ENCODE results near the gene PRR3.

- no peak for TF ChIP-seq CTCF (IDR thresholded peaks at IDR 0.05 in 2 of 3, conservative IDR thresholded peaks at IDR 0.05 in 1 of 3; ENCODE audit: insufficient read depth in 2 of 3, low read depth in 1 of 3, low read length in 3 of 3)
- TF ChIP-seq, protein P1, sequence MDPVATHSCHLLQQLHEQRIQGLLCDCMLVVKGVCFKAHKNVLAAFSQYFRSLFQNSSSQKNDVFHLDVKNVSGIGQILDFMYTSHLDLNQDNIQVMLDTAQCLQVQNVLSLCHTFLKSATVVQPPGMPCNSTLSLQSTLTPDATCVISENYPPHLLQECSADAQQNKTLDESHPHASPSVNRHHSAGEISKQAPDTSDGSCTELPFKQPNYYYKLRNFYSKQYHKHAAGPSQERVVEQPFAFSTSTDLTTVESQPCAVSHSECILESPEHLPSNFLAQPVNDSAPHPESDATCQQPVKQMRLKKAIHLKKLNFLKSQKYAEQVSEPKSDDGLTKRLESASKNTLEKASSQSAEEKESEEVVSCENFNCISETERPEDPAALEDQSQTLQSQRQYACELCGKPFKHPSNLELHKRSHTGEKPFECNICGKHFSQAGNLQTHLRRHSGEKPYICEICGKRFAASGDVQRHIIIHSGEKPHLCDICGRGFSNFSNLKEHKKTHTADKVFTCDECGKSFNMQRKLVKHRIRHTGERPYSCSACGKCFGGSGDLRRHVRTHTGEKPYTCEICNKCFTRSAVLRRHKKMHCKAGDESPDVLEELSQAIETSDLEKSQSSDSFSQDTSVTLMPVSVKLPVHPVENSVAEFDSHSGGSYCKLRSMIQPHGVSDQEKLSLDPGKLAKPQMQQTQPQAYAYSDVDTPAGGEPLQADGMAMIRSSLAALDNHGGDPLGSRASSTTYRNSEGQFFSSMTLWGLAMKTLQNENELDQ (CRISPR knock-in tag; IDR thresholded peaks at IDR 0.05; ENCODE audit: borderline replicate concordance): no peak
- no peak for TF ChIP-seq ELF4 (CRISPR knock-in tag; IDR thresholded peaks at IDR 0.05)
- TF ChIP-seq TFE3 (CRISPR knock-in tag; IDR thresholded peaks at IDR 0.05): no peak
- TF ChIP-seq BRCA1 (IDR thresholded peaks at IDR 0.05): no peak
- no peak for TF ChIP-seq BRCA1 (CRISPR knock-in tag; IDR thresholded peaks at IDR 0.05)
- no peak for TF ChIP-seq GATA2 (CRISPR knock-in tag; IDR thresholded peaks at IDR 0.05)
- TF ChIP-seq FOXK1 (CRISPR knock-in tag; IDR thresholded peaks at IDR 0.05; ENCODE audit: borderline replicate concordance): no peak
- no peak for TF ChIP-seq FOS (IDR thresholded peaks at IDR 0.05; ENCODE audit: extremely low read depth, insufficient read length)
- TF ChIP-seq TCF7L2 (IDR thresholded peaks at IDR 0.05; ENCODE audit: low read depth, low read length): no peak
- TF ChIP-seq, protein P2, sequence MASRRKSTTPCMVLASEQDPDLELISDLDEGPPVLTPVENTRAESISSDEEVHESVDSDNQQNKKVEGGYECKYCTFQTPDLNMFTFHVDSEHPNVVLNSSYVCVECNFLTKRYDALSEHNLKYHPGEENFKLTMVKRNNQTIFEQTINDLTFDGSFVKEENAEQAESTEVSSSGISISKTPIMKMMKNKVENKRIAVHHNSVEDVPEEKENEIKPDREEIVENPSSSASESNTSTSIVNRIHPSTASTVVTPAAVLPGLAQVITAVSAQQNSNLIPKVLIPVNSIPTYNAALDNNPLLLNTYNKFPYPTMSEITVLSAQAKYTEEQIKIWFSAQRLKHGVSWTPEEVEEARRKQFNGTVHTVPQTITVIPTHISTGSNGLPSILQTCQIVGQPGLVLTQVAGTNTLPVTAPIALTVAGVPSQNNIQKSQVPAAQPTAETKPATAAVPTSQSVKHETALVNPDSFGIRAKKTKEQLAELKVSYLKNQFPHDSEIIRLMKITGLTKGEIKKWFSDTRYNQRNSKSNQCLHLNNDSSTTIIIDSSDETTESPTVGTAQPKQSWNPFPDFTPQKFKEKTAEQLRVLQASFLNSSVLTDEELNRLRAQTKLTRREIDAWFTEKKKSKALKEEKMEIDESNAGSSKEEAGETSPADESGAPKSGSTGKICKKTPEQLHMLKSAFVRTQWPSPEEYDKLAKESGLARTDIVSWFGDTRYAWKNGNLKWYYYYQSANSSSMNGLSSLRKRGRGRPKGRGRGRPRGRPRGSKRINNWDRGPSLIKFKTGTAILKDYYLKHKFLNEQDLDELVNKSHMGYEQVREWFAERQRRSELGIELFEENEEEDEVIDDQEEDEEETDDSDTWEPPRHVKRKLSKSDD (conservative IDR thresholded peaks at IDR 0.05; ENCODE audit: low read length): no peak
- TF ChIP-seq EZH2 (IDR thresholded peaks at IDR 0.05; ENCODE audit: borderline replicate concordance, low read depth, low read length): no peak
- no peak for TF ChIP-seq NCOA1 (IDR thresholded peaks at IDR 0.05; ENCODE audit: low read depth)
- no peak; the same call in 1 of the 2 replicates for TF ChIP-seq POLR2AphosphoS5 (IDR thresholded peaks at IDR 0.05; ENCODE audit: control insufficient read depth, insufficient read depth, low read depth, low read length)
- no peak for TF ChIP-seq SMARCA4 (IDR thresholded peaks at IDR 0.05)
Measured at GRCh38 chr6:30600451-30600961, 43.4 kb downstream of the PRR3 start.
